ENCODE measurements around the gene USP3.

DNA sequence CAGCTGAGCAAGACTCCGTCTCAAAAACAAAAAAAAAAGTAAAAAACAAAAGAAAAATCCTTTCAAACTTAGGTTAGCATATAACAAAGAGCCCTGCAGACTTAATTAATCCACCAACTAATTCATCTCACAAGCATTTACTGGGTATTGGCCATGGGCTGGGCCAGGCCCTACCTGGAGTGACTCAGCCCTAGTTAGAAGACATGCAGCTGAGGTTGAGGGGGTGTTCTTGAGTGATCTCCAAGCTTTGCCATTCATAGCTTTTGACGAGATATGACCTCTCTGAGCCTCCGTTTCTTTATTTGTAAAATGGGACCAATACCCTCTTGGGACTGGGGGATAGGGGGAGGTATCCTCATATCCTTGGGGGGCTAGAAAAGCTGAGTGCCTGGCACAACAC is 100.6 kb downstream of the USP3 start:
- TF ChIP-seq, protein P1, sequence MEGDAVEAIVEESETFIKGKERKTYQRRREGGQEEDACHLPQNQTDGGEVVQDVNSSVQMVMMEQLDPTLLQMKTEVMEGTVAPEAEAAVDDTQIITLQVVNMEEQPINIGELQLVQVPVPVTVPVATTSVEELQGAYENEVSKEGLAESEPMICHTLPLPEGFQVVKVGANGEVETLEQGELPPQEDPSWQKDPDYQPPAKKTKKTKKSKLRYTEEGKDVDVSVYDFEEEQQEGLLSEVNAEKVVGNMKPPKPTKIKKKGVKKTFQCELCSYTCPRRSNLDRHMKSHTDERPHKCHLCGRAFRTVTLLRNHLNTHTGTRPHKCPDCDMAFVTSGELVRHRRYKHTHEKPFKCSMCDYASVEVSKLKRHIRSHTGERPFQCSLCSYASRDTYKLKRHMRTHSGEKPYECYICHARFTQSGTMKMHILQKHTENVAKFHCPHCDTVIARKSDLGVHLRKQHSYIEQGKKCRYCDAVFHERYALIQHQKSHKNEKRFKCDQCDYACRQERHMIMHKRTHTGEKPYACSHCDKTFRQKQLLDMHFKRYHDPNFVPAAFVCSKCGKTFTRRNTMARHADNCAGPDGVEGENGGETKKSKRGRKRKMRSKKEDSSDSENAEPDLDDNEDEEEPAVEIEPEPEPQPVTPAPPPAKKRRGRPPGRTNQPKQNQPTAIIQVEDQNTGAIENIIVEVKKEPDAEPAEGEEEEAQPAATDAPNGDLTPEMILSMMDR (conservative IDR thresholded peaks at IDR 0.05), result no peak
- TF ChIP-seq ZFX (IDR thresholded peaks at IDR 0.05), result no peak
